GM23338 (cell line): ENCODE data around the gene MACO1. TPM values are rescaled to one million over a fixed set of nuclear protein-coding genes. Genes with fewer than 3 reads are reported as not detected.

Experiments
- ATAC-seq: fragments of 200-7000 bp; cut with Tn5 transposase; 3 replicates; pipeline ENCODE4 v1.9.1; 2020
- DNase-seq: peaks from one replicate; pipeline ENCODE4 v3.0.0-alpha.2; 2015; ENCODE audit warnings: low spot score
- H2AFZ ChIP-seq: fragments of 200-600 bp; sonication (generic); 2 replicates; pipeline ENCODE4 v1.8.0; 2016; ENCODE audit warnings: antibody characterized with exemption, mild to moderate bottlenecking, moderate library complexity
- H3F3A ChIP-seq: fragments of 200-600 bp; sonication (generic); replicated peaks from 2 replicates; pipeline ENCODE4 v1.8.0; 2017; ENCODE audit warnings: antibody characterized with exemption, mixed run types, low read depth
- H3K27ac ChIP-seq: fragments of 200-600 bp; sonication (generic); 2 replicates; pipeline ENCODE4 v1.6.1; 2016; ENCODE audit warnings: low read depth
- H3K27me3 ChIP-seq: fragments of 200-600 bp; sonication (generic); 2 replicates; pipeline ENCODE4 v1.8.0; 2016; ENCODE audit warnings: mild to moderate bottlenecking, mixed run types, moderate library complexity; ENCODE audit not compliant: insufficient read depth
- H3K36me3 ChIP-seq: fragments of 200-600 bp; sonication (generic); 2 replicates; pipeline ENCODE4 v1.8.0; 2016; ENCODE audit warnings: mild to moderate bottlenecking; ENCODE audit not compliant: insufficient read depth
- H3K4me1 ChIP-seq: fragments of 200-600 bp; sonication (generic); 2 replicates; pipeline ENCODE4 v1.8.0; 2016; ENCODE audit warnings: mild to moderate bottlenecking, moderate library complexity; ENCODE audit not compliant: insufficient read depth
- H3K4me2 ChIP-seq: fragments of 200-600 bp; sonication (generic); 2 replicates; pipeline ENCODE4 v1.7.1; 2017; ENCODE audit warnings: mixed run types
- H3K4me3 ChIP-seq: fragments of 200-600 bp; sonication (generic); 2 replicates; pipeline ENCODE4 v1.6.1; 2016; ENCODE audit warnings: mixed run types
- H3K79me2 ChIP-seq: fragments of 200-600 bp; sonication (generic); replicated peaks from 2 replicates; pipeline ENCODE4 v1.8.0; 2017; ENCODE audit warnings: mild to moderate bottlenecking; ENCODE audit not compliant: insufficient read depth
- H3K9me2 ChIP-seq: fragments of 200-600 bp; sonication (generic); 2 replicates; pipeline ENCODE4 v1.8.0; 2017; ENCODE audit not compliant: insufficient read depth
- H4K20me1 ChIP-seq: fragments of 200-600 bp; sonication (generic); replicated peaks from 2 replicates; pipeline ENCODE4 v1.8.0; 2017; ENCODE audit warnings: mild to moderate bottlenecking; ENCODE audit not compliant: insufficient read depth
- H3K27ac Mint-ChIP-seq: 2 replicates; pipeline ENCODE4 v1.8.0; 2020; ENCODE audit warnings: inconsistent platforms, mild to moderate bottlenecking, moderate library complexity, mixed read lengths
- H3K27me3 Mint-ChIP-seq: 3 replicates; pipeline ENCODE4 v1.8.0; 2022; ENCODE audit warnings: low read depth, mild to moderate bottlenecking, moderate library complexity, mixed read lengths, inconsistent platforms; ENCODE audit not compliant: insufficient read depth, poor library complexity
- H3K36me3 Mint-ChIP-seq: 3 replicates; pipeline ENCODE4 v1.8.0; 2021; ENCODE audit warnings: low read depth, mild to moderate bottlenecking, inconsistent platforms, moderate library complexity, mixed read lengths
- H3K4me1 Mint-ChIP-seq: 3 replicates; pipeline ENCODE4 v1.8.0; 2020; ENCODE audit warnings: mild to moderate bottlenecking, inconsistent platforms, mixed read lengths
- H3K4me3 Mint-ChIP-seq: 3 replicates; pipeline ENCODE4 v1.8.0; 2021; ENCODE audit warnings: moderate library complexity, mild to moderate bottlenecking, inconsistent platforms, mixed read lengths
- H3K9me3 Mint-ChIP-seq: 3 replicates; pipeline ENCODE4 v1.8.0; 2020; ENCODE audit warnings: moderate library complexity, mild to moderate bottlenecking, inconsistent platforms, mixed read lengths
- CREB1 ChIP-seq: fragments of 250-450 bp; sonication (Bioruptor Pico); IDR thresholded peaks from 2 replicates; pipeline ENCODE4 v1.5.0; 2020; ENCODE audit warnings: low read depth, mild to moderate bottlenecking, moderate library complexity
- CTCF ChIP-seq, 2 experiments: fragments of 200-600 bp in 1 of 2; sonication (generic) in 1 of 2; conservative IDR thresholded peaks; 2 replicates each; pipeline versions ENCODE4 v1.5.1 to v1.6.1; 2016 to 2017; ENCODE audit warnings: antibody characterized with exemption in 2 of 2, low read depth in 2 of 2, mild to moderate bottlenecking in 2 of 2, moderate library complexity in 1 of 2
- ETS1 ChIP-seq: IDR thresholded peaks from 2 replicates; pipeline ENCODE4 v1.6.1; 2016; ENCODE audit warnings: antibody characterized with exemption
- EZH2 ChIP-seq: fragments of 200-600 bp; sonication (generic); IDR thresholded peaks from one replicate; pipeline ENCODE4 v1.8.0; 2017; ENCODE audit warnings: antibody characterized with exemption, mild to moderate bottlenecking, low read depth; ENCODE audit not compliant: unreplicated experiment
- EZH2phosphoT487 ChIP-seq: fragments of 200-600 bp; sonication (generic); IDR thresholded peaks from one replicate; pipeline ENCODE4 v1.8.1; 2018; ENCODE audit warnings: antibody characterized with exemption; ENCODE audit not compliant: unreplicated experiment
- JUNB ChIP-seq: IDR thresholded peaks from one replicate; pipeline ENCODE4 v1.6.1; 2016; ENCODE audit warnings: antibody characterized with exemption; ENCODE audit not compliant: unreplicated experiment
- NANOG ChIP-seq: IDR thresholded peaks from 2 replicates; pipeline ENCODE4 v1.6.1; 2016; ENCODE audit warnings: antibody characterized with exemption, borderline replicate concordance
- POLR2AphosphoS5 ChIP-seq: IDR thresholded peaks from 2 replicates; pipeline ENCODE4 v1.6.1; 2016; ENCODE audit warnings: antibody characterized with exemption, low read depth
- REST ChIP-seq: IDR thresholded peaks from one replicate; pipeline ENCODE4 v1.6.1; 2018; ENCODE audit warnings: antibody characterized with exemption; ENCODE audit not compliant: unreplicated experiment
- STAT1 ChIP-seq: IDR thresholded peaks from one replicate; pipeline ENCODE4 v1.6.1; 2016; ENCODE audit warnings: antibody characterized with exemption; ENCODE audit not compliant: unreplicated experiment
- ZNF114 ChIP-seq: fragments of 250-450 bp; sonication (Bioruptor Pico); IDR thresholded peaks from 2 replicates; pipeline ENCODE4 v1.5.0; 2020; ENCODE audit warnings: mild to moderate bottlenecking, moderate library complexity
- ZNF331 ChIP-seq: fragments of 250-450 bp; sonication (Bioruptor Pico); IDR thresholded peaks from 2 replicates; pipeline ENCODE4 v1.5.0; 2020; ENCODE audit warnings: low read depth, mild to moderate bottlenecking, moderate library complexity
- ZNF462 ChIP-seq: fragments of 250-450 bp; sonication (Bioruptor Pico); IDR thresholded peaks from 2 replicates; pipeline ENCODE4 v1.5.0; 2020; ENCODE audit warnings: mild to moderate bottlenecking, moderate library complexity
- polyA plus RNA-seq: library from polyadenylated mRNA; unstranded; fragments of >200 nt; fragmentation: Nextera tagmentation; extraction: Ambion mirVana; gene quantifications from 2 replicates; pipeline ENCODE4 v1.2.1, GENCODE V29; 2016
- total RNA-seq: library from RNA; depleted of rRNA; stranded (reverse); fragments of >200 nt; shearing (Covaris generic); gene quantifications from 2 replicates; pipeline ENCODE4 v1.2.3, GENCODE V29; 2014

The MACO1 gene
- total and polyA plus RNA-seq, 2 experiments from 2014 or later, result 9.8 to 10.6 TPM

GRCh38 chr1:25451908-25452307 is 21.2 kb downstream of the MACO1 start:
- H3K4me2 ChIP-seq, result no peak overlapping the region
- H3K27ac ChIP-seq, result no peak overlapping the region
- H3K27me3 ChIP-seq, result no peaks in the 10 kb centered on the region
- peaks cover 17% of the 10 kb centered on the region; the same call in 1 of the 2 replicates for H3K4me1 ChIP-seq
- no peak overlapping the region for H3K4me3 ChIP-seq
- H3F3A ChIP-seq, result no peaks in the 10 kb centered on the region
- no peaks in the 10 kb centered on the region for H3K79me2 ChIP-seq
- H3K9me2 ChIP-seq, result no peaks in the 10 kb centered on the region
- Mint-ChIP-seq H3K9me3 (no peaks in the 10 kb centered on the region), H3K36me3 (peaks cover 12% of the 10 kb centered on the region; the same call in 2 of the 3 replicates), H3K4me1 (peaks cover 12% of the 10 kb centered on the region), H3K27me3 (no peaks in the 10 kb centered on the region), H3K4me3 (no peak overlapping the region), H3K27ac (no peak overlapping the region)
- DNase-seq, result no peak
- TF ChIP-seq EZH2phosphoT487 (no peak), ZNF462 (no peak), STAT1 (no peak), ETS1 (no peak), EZH2 (no peak), JUNB (no peak), ZNF114 (CRISPR knock-in tag) (no peak), CTCF (conservative IDR thresholded peaks at IDR 0.05; ENCODE audit: low read depth in 2 of 2) (no peak), ZNF331 (no peak), NANOG (no peak), REST (no peak), CREB1 (CRISPR knock-in tag) (no peak), POLR2AphosphoS5 (no peak)
- H3K36me3 ChIP-seq, result no peaks in the 10 kb centered on the region; the same call in 1 of the 2 replicates
- no peak for ATAC-seq
- H4K20me1 ChIP-seq, result 0 out of 2 replicates have a peak, but pooled peaks cover 3% of the 10 kb centered on the region
- no peak overlapping the region for H2AFZ ChIP-seq
